HEK293T (cell line): ENCODE data around the gene ZNF141.

Experiments
- CTCF ChIA-PET: fragments of 350-600 bp; formaldehyde crosslinking; extraction: SDS; loops from one replicate; lab custom pipeline; 2021; ENCODE audit warnings: antibody characterized with exemption, inconsistent platforms; lab: Yijun Ruan, JAX
- POLR2A ChIA-PET: fragments of 350-600 bp; formaldehyde crosslinking; extraction: SDS; loops from one replicate; lab custom pipeline; 2020; ENCODE audit warnings: antibody characterized with exemption, inconsistent platforms; lab: Yijun Ruan, JAX
- DNase-seq: peaks from one replicate; pipeline ENCODE4 v3.0.0; 2012; ENCODE audit warnings: mixed read lengths; ENCODE audit errors: extremely low spot score
- ARNT ChIP-seq: fragments of 450-650 bp; IDR thresholded peaks from 2 replicates; pipeline ENCODE4 v1.6.1; 2017; ENCODE audit warnings: mild to moderate bottlenecking
- BHLHE40 ChIP-seq: fragments of 450-650 bp; IDR thresholded peaks from 2 replicates; pipeline ENCODE4 v1.6.1; 2016; ENCODE audit warnings: mild to moderate bottlenecking, moderate library complexity, borderline replicate concordance
- CTBP1 ChIP-seq: fragments of 450-650 bp; IDR thresholded peaks from 2 replicates; pipeline ENCODE4 v1.6.1; 2016; ENCODE audit warnings: borderline replicate concordance
- ELF4 ChIP-seq: fragments of 450-650 bp; IDR thresholded peaks from 2 replicates; pipeline ENCODE4 v1.6.1; 2017; ENCODE audit warnings: antibody characterized with exemption
- FOXA1 ChIP-seq: fragments of 450-650 bp; IDR thresholded peaks from 2 replicates; pipeline ENCODE4 v1.6.1; 2016; ENCODE audit warnings: mild to moderate bottlenecking
- FOXK2 ChIP-seq: fragments of 450-650 bp; IDR thresholded peaks from 2 replicates; pipeline ENCODE4 v1.6.1; 2016; ENCODE audit warnings: mild to moderate bottlenecking
- FOXM1 ChIP-seq: fragments of 450-650 bp; IDR thresholded peaks from 2 replicates; pipeline ENCODE4 v1.6.1; 2017; ENCODE audit warnings: mild to moderate bottlenecking, borderline replicate concordance
- HDGF ChIP-seq: fragments of 450-650 bp; IDR thresholded peaks from 2 replicates; pipeline ENCODE4 v1.6.1; 2017; ENCODE audit warnings: antibody characterized with exemption, borderline replicate concordance
- L3MBTL2 ChIP-seq: fragments of 450-650 bp; conservative IDR thresholded peaks from 2 replicates; pipeline ENCODE4 v1.6.1; 2016; ENCODE audit warnings: mild to moderate bottlenecking
- LEF1 ChIP-seq: fragments of 450-650 bp; IDR thresholded peaks from 2 replicates; pipeline ENCODE4 v1.6.1; 2017; ENCODE audit warnings: mild to moderate bottlenecking, borderline replicate concordance
- NFRKB ChIP-seq: fragments of 450-650 bp; IDR thresholded peaks from 2 replicates; pipeline ENCODE4 v1.6.1; 2016; ENCODE audit warnings: mild to moderate bottlenecking, moderate library complexity
- PKNOX1 ChIP-seq: fragments of 450-650 bp; IDR thresholded peaks from 2 replicates; pipeline ENCODE4 v1.6.1; 2016
- SP1 ChIP-seq: fragments of 450-650 bp; IDR thresholded peaks from 2 replicates; pipeline ENCODE4 v1.6.1; 2017
- SUZ12 ChIP-seq: fragments of 450-650 bp; IDR thresholded peaks from 2 replicates; pipeline ENCODE4 v1.6.1; 2016; ENCODE audit warnings: mild to moderate bottlenecking
- TARDBP ChIP-seq: fragments of 450-650 bp; IDR thresholded peaks from 2 replicates; pipeline ENCODE4 v1.6.1; 2016
- ZNF384 ChIP-seq: fragments of 450-650 bp; IDR thresholded peaks from 2 replicates; pipeline ENCODE4 v1.6.1; 2016

ZNF141 gene

GRCh38 chr4:306551-306961 is 31.1 kb upstream of the ZNF141 start:
- ChIA-PET CTCF (no interaction called here), POLR2A (no interaction called here)
- no peak for TF ChIP-seq LEF1
- TF ChIP-seq HDGF: no peak
- no peak for TF ChIP-seq ELF4
- no peak for TF ChIP-seq TARDBP
- no peak for TF ChIP-seq FOXK2
- no peak for TF ChIP-seq ARNT
- TF ChIP-seq SUZ12: no peak
- TF ChIP-seq ZNF384: no peak
- DNase-seq: no peak

- TF ChIP-seq LEF1 (no peak), NFRKB (no peak), ZNF384 (no peak), BHLHE40 (no peak), ARNT (no peak), FOXA1 (no peak), SP1 (no peak), HDGF (no peak)
- POLR2A ChIA-PET: no interaction called here
- CTCF ChIA-PET: no interaction called here
- no peak for DNase-seq
Observed at GRCh38 chr4:309807-310206, 27.8 kb upstream of the ZNF141 start.

GRCh38 chr4:314296-314903 is 23.2 kb upstream of the ZNF141 start:
- no peak for DNase-seq
- TF ChIP-seq SUZ12 (no peak), LEF1 (no peak), PKNOX1 (no peak), ZNF384 (no peak), CTBP1 (no peak), HDGF (no peak), NFRKB (no peak), SP1 (no peak), BHLHE40 (no peak), FOXM1 (no peak), FOXA1 (no peak), TARDBP (no peak), ARNT (no peak), L3MBTL2 (no peak), FOXK2 (no peak), ELF4 (no peak)
- ChIA-PET CTCF (no interaction called here), POLR2A (no interaction called here)

GRCh38 chr4:328729-329128 is 8.9 kb upstream of the ZNF141 start:
- no peak for DNase-seq
- TF ChIP-seq CTBP1: no peak
- no peak for TF ChIP-seq LEF1
- TF ChIP-seq ELF4: no peak
- TF ChIP-seq L3MBTL2: no peak
- no peak for TF ChIP-seq BHLHE40
- no peak for TF ChIP-seq FOXM1
- TF ChIP-seq ARNT: no peak
- no peak for TF ChIP-seq FOXK2
- no peak for TF ChIP-seq TARDBP
- TF ChIP-seq NFRKB: no peak
- TF ChIP-seq FOXA1: no peak
- TF ChIP-seq ZNF384: no peak
- no peak for TF ChIP-seq PKNOX1
- no peak for TF ChIP-seq SP1
- no peak for TF ChIP-seq HDGF
- TF ChIP-seq SUZ12: no peak
- POLR2A ChIA-PET: no interaction called here
- CTCF ChIA-PET: interaction anchor here (0.6 kb wide), 1 partner anchor 1027 kb away, joined by 4 read pairs; no protein-coding TSS in a partner anchor

- ChIA-PET POLR2A (no interaction called here), CTCF (no interaction called here)
- TF ChIP-seq HDGF (no peak), FOXK2 (no peak), BHLHE40 (no peak), ZNF384 (no peak), L3MBTL2 (no peak), LEF1 (no peak), FOXM1 (no peak), ARNT (no peak), SUZ12 (no peak), CTBP1 (no peak), ELF4 (no peak)
- DNase-seq: no peak
Observed at GRCh38 chr4:335515-335914, 2.1 kb upstream of the ZNF141 start.

- TF ChIP-seq TARDBP (no peak), BHLHE40 (no peak), LEF1 (no peak), SUZ12 (no peak), PKNOX1 (no peak), SP1 (no peak), ZNF384 (no peak), ELF4 (no peak), FOXM1 (no peak), FOXA1 (no peak), L3MBTL2 (no peak), NFRKB (no peak), FOXK2 (no peak), ARNT (no peak), HDGF (no peak), CTBP1 (no peak)
- POLR2A ChIA-PET: no interaction called here
- DNase-seq: no peak
- CTCF ChIA-PET: no interaction called here
Observed at GRCh38 chr4:336099-336892, 1.3 kb upstream of the ZNF141 start.
